ENCODE measurements around the gene PRSS12.
"Not testable (repeated sequence)": the region's sequence is repeated elsewhere in the genome, so short reads cannot be mapped to it uniquely, and the experiment has no call there.

DNA sequence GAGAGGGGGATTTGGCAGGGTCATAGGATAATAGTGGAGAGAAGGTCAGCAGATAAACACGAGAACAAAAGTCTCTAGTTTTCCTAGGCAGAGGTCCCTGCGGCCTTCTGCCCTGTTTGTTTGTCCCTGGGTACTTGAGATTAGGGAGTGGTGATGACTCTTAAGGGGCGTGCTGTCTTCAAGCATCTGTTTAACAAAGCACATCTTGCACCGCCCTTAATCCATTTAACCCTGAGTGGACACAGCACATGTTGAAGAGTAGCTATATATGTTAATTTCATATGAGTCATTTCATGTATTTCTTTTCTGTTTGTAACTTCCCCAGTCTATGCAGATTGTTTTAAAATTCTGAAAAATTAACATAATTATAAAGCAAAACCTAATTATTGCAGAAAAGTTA is 47.1 kb upstream of the PRSS12 start:
- not testable (repeated sequence) for TF ChIP-seq CTCF (IDR thresholded peaks at IDR 0.05; ENCODE audit: low read depth, low read length); EZH2phosphoT487 (IDR thresholded peaks at IDR 0.05; ENCODE audit: low read depth)
